GM19043 (cell line): ENCODE measurements around the gene RAB25.
A peak's percentile ranks its signal among the peaks of the same experiment; 100 is the strongest.

Experiments used
- ATAC-seq: cut with Tn5 transposase; IDR thresholded peaks from one replicate; pipeline ENCODE4 v1.9.1; 2021; ENCODE audit warnings: low read depth; ENCODE audit not compliant: unreplicated experiment

The RAB25 gene

GRCh38 chr1:156099282-156099681, 38.3 kb downstream of the RAB25 start:
- ATAC-seq = no peak

- no peak for ATAC-seq
Observed at GRCh38 chr1:156100205-156100995, 39.4 kb downstream of the RAB25 start.

GRCh38 chr1:156101880-156102279, 40.9 kb downstream of the RAB25 start:
- no peak for ATAC-seq

GRCh38 chr1:156102633-156103511, 41.9 kb downstream of the RAB25 start:
- no peak for ATAC-seq

GRCh38 chr1:156103521-156103947, 42.6 kb downstream of the RAB25 start:
- ATAC-seq = no peak

GRCh38 chr1:156104065-156104810, 43.3 kb downstream of the RAB25 start:
- no peak for ATAC-seq

- no peak for ATAC-seq
Observed at GRCh38 chr1:156104861-156105832, 44.2 kb downstream of the RAB25 start.

- ATAC-seq = no peak
Observed at GRCh38 chr1:156106624-156107488, 45.9 kb downstream of the RAB25 start.

GRCh38 chr1:156108057-156108456, 47.1 kb downstream of the RAB25 start:
- ATAC-seq = no peak

GRCh38 chr1:156108664-156109241, 47.8 kb downstream of the RAB25 start:
- ATAC-seq = no peak

- ATAC-seq = no peak
Observed at GRCh38 chr1:156110252-156110651, 49.3 kb downstream of the RAB25 start.

GRCh38 chr1:156111355-156111962, 50.5 kb downstream of the RAB25 start:
- no peak for ATAC-seq

GRCh38 chr1:156112276-156113137, 51.5 kb downstream of the RAB25 start:
- no peak for ATAC-seq

- ATAC-seq = no peak
Observed at GRCh38 chr1:156113282-156113950, 52.5 kb downstream of the RAB25 start.

- peak; percentile 66 for ATAC-seq
Observed at GRCh38 chr1:156114101-156114918, 53.4 kb downstream of the RAB25 start, which contains the start of gene LMNA. Gene LMNA, plus strand, starts transcription at chr1:156114711. Its CDS starts 208 bp downstream, at chr1:156114919.
